ENCODE data around the gene KCNK4.

KCNK4 gene

GRCh38 chr11:64292460-64293254, 1.6 kb downstream of the KCNK4 start:
- in situ Hi-C loops (cut with HindIII; ENCODE audit: low pct_unique_long_range_greater_than_20kb, low sequenced_read_pairs): no loop called here
- DNase-seq (ENCODE audit: low read depth in 1 of 2, low spot score in 1 of 2): no peak
- TF ChIP-seq JUND (IDR thresholded peaks at IDR 0.05; ENCODE audit: low read depth): no peak

- in situ Hi-C loops (cut with HindIII; ENCODE audit: low pct_unique_long_range_greater_than_20kb, low sequenced_read_pairs): no loop called here
- DNase-seq (ENCODE audit: low read depth in 1 of 2, low spot score in 1 of 2): no peak
- TF ChIP-seq JUND (IDR thresholded peaks at IDR 0.05; ENCODE audit: low read depth): no peak
Measured at GRCh38 chr11:64294774-64295173, 3.7 kb downstream of the KCNK4 start.

- TF ChIP-seq JUND (IDR thresholded peaks at IDR 0.05; ENCODE audit: low read depth): no peak
- in situ Hi-C loops (cut with HindIII; ENCODE audit: low pct_unique_long_range_greater_than_20kb, low sequenced_read_pairs): no loop called here
- DNase-seq (ENCODE audit: low read depth in 1 of 2, low spot score in 1 of 2): no peak
Measured at GRCh38 chr11:64295760-64296159, 4.7 kb downstream of the KCNK4 start.

GRCh38 chr11:64296236-64296635, 5.1 kb downstream of the KCNK4 start:
- in situ Hi-C loops (cut with HindIII; ENCODE audit: low pct_unique_long_range_greater_than_20kb, low sequenced_read_pairs): no loop called here
- DNase-seq (ENCODE audit: low read depth in 1 of 2, low spot score in 1 of 2): no peak
- no peak for TF ChIP-seq JUND (IDR thresholded peaks at IDR 0.05; ENCODE audit: low read depth)

GRCh38 chr11:64296830-64297698, 6.0 kb downstream of the KCNK4 start:
- no peak for DNase-seq (ENCODE audit: low read depth in 1 of 2, low spot score in 1 of 2)
- in situ Hi-C loops (cut with HindIII; ENCODE audit: low pct_unique_long_range_greater_than_20kb, low sequenced_read_pairs): no loop called here
- no peak for TF ChIP-seq JUND (IDR thresholded peaks at IDR 0.05; ENCODE audit: low read depth)

- TF ChIP-seq JUND (IDR thresholded peaks at IDR 0.05; ENCODE audit: low read depth): no peak
- DNase-seq (ENCODE audit: low read depth in 1 of 2, low spot score in 1 of 2): no peak
- in situ Hi-C loops (cut with HindIII; ENCODE audit: low pct_unique_long_range_greater_than_20kb, low sequenced_read_pairs): no loop called here
Measured at GRCh38 chr11:64297699-64298358, 6.7 kb downstream of the KCNK4 start.

GRCh38 chr11:64298966-64299846, 8.1 kb downstream of the KCNK4 start:
- DNase-seq (ENCODE audit: low read depth in 1 of 2, low spot score in 1 of 2): no peak
- no peak for TF ChIP-seq JUND (IDR thresholded peaks at IDR 0.05; ENCODE audit: low read depth)
- in situ Hi-C loops (cut with HindIII; ENCODE audit: low pct_unique_long_range_greater_than_20kb, low sequenced_read_pairs): no loop called here

GRCh38 chr11:64299847-64300648, 8.9 kb downstream of the KCNK4 start, which contains the start of gene CATSPERZ:
TSS of gene CATSPERZ (plus strand) at chr11:64300358. CDS start at chr11:64300411, 53 bp downstream.
- DNase-seq (ENCODE audit: low read depth in 1 of 2, low spot score in 1 of 2): no peak
- no peak for TF ChIP-seq JUND (IDR thresholded peaks at IDR 0.05; ENCODE audit: low read depth)
- in situ Hi-C loops (cut with HindIII; ENCODE audit: low pct_unique_long_range_greater_than_20kb, low sequenced_read_pairs): no loop called here

GRCh38 chr11:64303109-64304031, 12.3 kb downstream of the KCNK4 start:
- TF ChIP-seq JUND (IDR thresholded peaks at IDR 0.05; ENCODE audit: low read depth): no peak
- in situ Hi-C loops (cut with HindIII; ENCODE audit: low pct_unique_long_range_greater_than_20kb, low sequenced_read_pairs): no loop called here
- DNase-seq (ENCODE audit: low read depth in 1 of 2, low spot score in 1 of 2): no peak

- no peak for TF ChIP-seq JUND (IDR thresholded peaks at IDR 0.05; ENCODE audit: low read depth)
- in situ Hi-C loops (cut with HindIII; ENCODE audit: low pct_unique_long_range_greater_than_20kb, low sequenced_read_pairs): no loop called here
- no peak for DNase-seq (ENCODE audit: low read depth in 1 of 2, low spot score in 1 of 2)
Measured at GRCh38 chr11:64304032-64304315, 12.9 kb downstream of the KCNK4 start.

All from T47D (cell line).